ENCODE results near the gene C10orf67. TPM values are rescaled to one million over a fixed set of nuclear protein-coding genes. Genes with fewer than 3 reads are reported as not detected.

Gene C10orf67
- polyA plus RNA-seq, 1 donor from 2014 or later, result 0.48 TPM

GRCh38 chr10:23174977-23175512, 169.6 kb downstream of the C10orf67 start:
- Histone ChIP-seq H4K20me1 (ENCODE audit: insufficient read depth) (no peaks in the 10 kb centered on the region), H2AFZ (ENCODE audit: low read depth, low read length) (no peak overlapping the region), H3K9me2 (ENCODE audit: insufficient read depth, low read length) (no peaks in the 10 kb centered on the region), H3K36me3 (ENCODE audit: insufficient read depth, low read length) (no peaks in the 10 kb centered on the region), H3K9me3 (ENCODE audit: low read length) (no peaks in the 10 kb centered on the region), H3K4me2 (ENCODE audit: low read length) (no peak overlapping the region), H3F3A (ENCODE audit: insufficient read depth, low read length, poor library complexity, severe bottlenecking) (no peaks in the 10 kb centered on the region), H3K79me2 (replicated peaks; ENCODE audit: insufficient read depth, low read length) (no peaks in the 10 kb centered on the region), H3K9ac (ENCODE audit: low read length) (no peak overlapping the region), H3K27ac (ENCODE audit: low read length) (no peak overlapping the region), H3K27me3 (ENCODE audit: insufficient read depth, low read depth, low read length) (peaks cover 100% of the 10 kb centered on the region), H3K4me3 (ENCODE audit: low read length) (no peak overlapping the region)
- TF ChIP-seq EP300 (conservative IDR thresholded peaks at IDR 0.05; ENCODE audit: poor library complexity, severe bottlenecking), result no peak
- no peak for TF ChIP-seq RAD21 (conservative IDR thresholded peaks at IDR 0.05)
- TF ChIP-seq TAF1 (IDR thresholded peaks at IDR 0.05; ENCODE audit: low read depth), result no peak

GRCh38 chr10:23174074-23174976, 170.3 kb downstream of the C10orf67 start:
- Histone ChIP-seq H2AFZ (ENCODE audit: low read depth, low read length) (no peak overlapping the region), H3K4me2 (ENCODE audit: low read length) (peak overlapping the region; percentile 56), H3K27ac (ENCODE audit: low read length) (no peak overlapping the region), H3F3A (ENCODE audit: insufficient read depth, low read length, poor library complexity, severe bottlenecking) (no peaks in the 10 kb centered on the region), H3K9me2 (ENCODE audit: insufficient read depth, low read length) (no peaks in the 10 kb centered on the region), H3K9ac (ENCODE audit: low read length) (no peak overlapping the region), H3K27me3 (ENCODE audit: insufficient read depth, low read depth, low read length) (peaks cover 99% of the 10 kb centered on the region), H3K36me3 (ENCODE audit: insufficient read depth, low read length) (no peaks in the 10 kb centered on the region), H3K9me3 (ENCODE audit: low read length) (no peaks in the 10 kb centered on the region), H4K20me1 (ENCODE audit: insufficient read depth) (no peaks in the 10 kb centered on the region), H3K79me2 (replicated peaks; ENCODE audit: insufficient read depth, low read length) (no peaks in the 10 kb centered on the region), H3K4me3 (ENCODE audit: low read length) (peak overlapping the region; percentile 73)
- no peak for TF ChIP-seq TAF1 (IDR thresholded peaks at IDR 0.05; ENCODE audit: low read depth)
- TF ChIP-seq EP300 (conservative IDR thresholded peaks at IDR 0.05; ENCODE audit: poor library complexity, severe bottlenecking), result no peak
- no peak for TF ChIP-seq SMC3 (conservative IDR thresholded peaks at IDR 0.05; ENCODE audit: poor library complexity)
- TF ChIP-seq RAD21 (conservative IDR thresholded peaks at IDR 0.05), result no peak
- no peak for TF ChIP-seq EZH2 (IDR thresholded peaks at IDR 0.05; ENCODE audit: borderline replicate concordance, insufficient read depth, low read length, poor library complexity, severe bottlenecking)
- TF ChIP-seq, protein P1, sequence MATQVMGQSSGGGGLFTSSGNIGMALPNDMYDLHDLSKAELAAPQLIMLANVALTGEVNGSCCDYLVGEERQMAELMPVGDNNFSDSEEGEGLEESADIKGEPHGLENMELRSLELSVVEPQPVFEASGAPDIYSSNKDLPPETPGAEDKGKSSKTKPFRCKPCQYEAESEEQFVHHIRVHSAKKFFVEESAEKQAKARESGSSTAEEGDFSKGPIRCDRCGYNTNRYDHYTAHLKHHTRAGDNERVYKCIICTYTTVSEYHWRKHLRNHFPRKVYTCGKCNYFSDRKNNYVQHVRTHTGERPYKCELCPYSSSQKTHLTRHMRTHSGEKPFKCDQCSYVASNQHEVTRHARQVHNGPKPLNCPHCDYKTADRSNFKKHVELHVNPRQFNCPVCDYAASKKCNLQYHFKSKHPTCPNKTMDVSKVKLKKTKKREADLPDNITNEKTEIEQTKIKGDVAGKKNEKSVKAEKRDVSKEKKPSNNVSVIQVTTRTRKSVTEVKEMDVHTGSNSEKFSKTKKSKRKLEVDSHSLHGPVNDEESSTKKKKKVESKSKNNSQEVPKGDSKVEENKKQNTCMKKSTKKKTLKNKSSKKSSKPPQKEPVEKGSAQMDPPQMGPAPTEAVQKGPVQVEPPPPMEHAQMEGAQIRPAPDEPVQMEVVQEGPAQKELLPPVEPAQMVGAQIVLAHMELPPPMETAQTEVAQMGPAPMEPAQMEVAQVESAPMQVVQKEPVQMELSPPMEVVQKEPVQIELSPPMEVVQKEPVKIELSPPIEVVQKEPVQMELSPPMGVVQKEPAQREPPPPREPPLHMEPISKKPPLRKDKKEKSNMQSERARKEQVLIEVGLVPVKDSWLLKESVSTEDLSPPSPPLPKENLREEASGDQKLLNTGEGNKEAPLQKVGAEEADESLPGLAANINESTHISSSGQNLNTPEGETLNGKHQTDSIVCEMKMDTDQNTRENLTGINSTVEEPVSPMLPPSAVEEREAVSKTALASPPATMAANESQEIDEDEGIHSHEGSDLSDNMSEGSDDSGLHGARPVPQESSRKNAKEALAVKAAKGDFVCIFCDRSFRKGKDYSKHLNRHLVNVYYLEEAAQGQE (IDR thresholded peaks at IDR 0.05; ENCODE audit: borderline replicate concordance), result no peak
- no peak for TF ChIP-seq POLR2AphosphoS5 (IDR thresholded peaks at IDR 0.05)
- no peak for TF ChIP-seq MXI1 (conservative IDR thresholded peaks at IDR 0.05; ENCODE audit: poor library complexity, severe bottlenecking)
- TF ChIP-seq CTCF (IDR thresholded peaks at IDR 0.05; ENCODE audit: poor library complexity, severe bottlenecking), result no peak
